Naive thymus-derived CD4-positive, alpha-beta T cell (primary cell): ENCODE data around the gene VPS29. TPM values are rescaled to one million over a fixed set of nuclear protein-coding genes. Genes with fewer than 3 reads are reported as not detected.

Source experiments
- ATAC-seq: fragments of 150-1000 bp; cut with Tn5 transposase; 2 replicates; pipeline ENCODE4 v1.10.0; 2021; ENCODE audit warnings: mild to moderate bottlenecking, moderate library complexity
- CTCF ChIA-PET: fragments of 350-600 bp; sonication (Branson Sonifier 250); formaldehyde crosslinking; loops from one replicate; lab custom pipeline; 2021; ENCODE audit warnings: antibody characterized with exemption; lab: Charles Lee
- POLR2A ChIA-PET: fragments of 350-600 bp; sonication (Branson Sonifier 250); formaldehyde crosslinking; loops from one replicate; lab custom pipeline; 2021; ENCODE audit warnings: antibody characterized with exemption, inconsistent platforms; lab: Charles Lee
- DNase-seq, 9 donors: peaks; one replicate each; pipeline versions ENCODE4 v3.0.0 to v3.0.0-alpha.2; 2020 to 2022; ENCODE audit warnings: mixed read lengths in 1 of 9
- H3K27ac ChIP-seq: one replicate; pipeline ENCODE4 v1.7.0; 2013; ENCODE audit warnings: mild to moderate bottlenecking, low read depth, low read length, moderate library complexity
- H3K27me3 ChIP-seq, 2 donors: one replicate each; pipeline ENCODE4 v1.7.0; 2013; ENCODE audit warnings: low read length in 2 of 2, mild to moderate bottlenecking in 2 of 2, moderate library complexity in 2 of 2; ENCODE audit not compliant: control insufficient read depth in 2 of 2, insufficient read depth in 2 of 2
- H3K36me3 ChIP-seq, 3 experiments: 1 replicate in 2 of 3; 2 replicates in 1 of 3; pipeline ENCODE4 v1.7.0; 2013; ENCODE audit warnings: low read length in 3 of 3, mild to moderate bottlenecking in 3 of 3, moderate library complexity in 1 of 3; ENCODE audit not compliant: insufficient read depth in 3 of 3, control insufficient read depth in 2 of 3
- H3K4me1 ChIP-seq, 2 donors: one replicate each; pipeline ENCODE4 v1.7.0; 2013; ENCODE audit warnings: low read length in 2 of 2, mild to moderate bottlenecking in 2 of 2, moderate library complexity in 1 of 2; ENCODE audit not compliant: control insufficient read depth in 2 of 2, insufficient read depth in 2 of 2
- H3K4me3 ChIP-seq: 2 replicates; pipeline ENCODE4 v1.7.0; 2013; ENCODE audit warnings: mild to moderate bottlenecking, low read length
- H3K9me3 ChIP-seq, 3 experiments: 1 replicate in 2 of 3; 2 replicates in 1 of 3; pipeline ENCODE4 v1.7.0; 2013; ENCODE audit warnings: low read length in 3 of 3; ENCODE audit not compliant: control insufficient read depth in 2 of 3
- H3K27ac Mint-ChIP-seq, 9 donors: one replicate each; pipeline ENCODE4 v1.8.0; 2020 to 2022; ENCODE audit warnings: mixed read lengths in 9 of 9, mild to moderate bottlenecking in 8 of 9, moderate library complexity in 5 of 9, inconsistent platforms in 2 of 9
- H3K27me3 Mint-ChIP-seq, 5 donors: one replicate each; pipeline ENCODE4 v1.8.0; 2021 to 2022; ENCODE audit warnings: mixed read lengths in 5 of 5, mild to moderate bottlenecking in 1 of 5
- H3K36me3 Mint-ChIP-seq, 5 donors: one replicate each; pipeline ENCODE4 v1.8.0; 2020 to 2022; ENCODE audit warnings: mixed read lengths in 5 of 5, mild to moderate bottlenecking in 3 of 5, inconsistent platforms in 1 of 5
- H3K4me1 Mint-ChIP-seq, 7 donors: one replicate each; pipeline ENCODE4 v1.8.0; 2020 to 2022; ENCODE audit warnings: mixed read lengths in 7 of 7, mild to moderate bottlenecking in 3 of 7, inconsistent platforms in 1 of 7
- H3K4me3 Mint-ChIP-seq, 10 donors: one replicate each; pipeline ENCODE4 v1.8.0; 2020 to 2022; ENCODE audit warnings: mild to moderate bottlenecking in 10 of 10, mixed read lengths in 10 of 10, moderate library complexity in 6 of 10, inconsistent platforms in 2 of 10
- H3K9me3 Mint-ChIP-seq, 11 donors: one replicate each; pipeline ENCODE4 v1.8.0; 2020 to 2022; ENCODE audit warnings: mixed read lengths in 11 of 11, mild to moderate bottlenecking in 4 of 11, inconsistent platforms in 1 of 11, moderate library complexity in 1 of 11
- intact Hi-C, 2 donors: fragments of 100-400 bp; cut with micrococcal nuclease; formaldehyde crosslinking; loops; one replicate each; pipeline ENCODE4 v1.15.1; 2023
- polyA plus RNA-seq, 2 donors: library from polyadenylated mRNA; unstranded; fragments of 300-500 nt; fragmentation: Illumina TruSeq; gene quantifications; one replicate each; pipeline ENCODE4 v1.2.3, GENCODE V29; 2021
- total RNA-seq, 6 experiments: library from RNA in 5 of 6; stranded (reverse) in 5 of 6; gene quantifications; 1 replicate in 5 of 6; 2 replicates in 1 of 6; pipeline ENCODE4 v1.2.3 and lab custom pipeline; 2021 to 2026

VPS29 gene
- total and polyA plus RNA-seq, 7 experiments from 2014 or later = 78.5 to 158 (median 118) TPM

DNA sequence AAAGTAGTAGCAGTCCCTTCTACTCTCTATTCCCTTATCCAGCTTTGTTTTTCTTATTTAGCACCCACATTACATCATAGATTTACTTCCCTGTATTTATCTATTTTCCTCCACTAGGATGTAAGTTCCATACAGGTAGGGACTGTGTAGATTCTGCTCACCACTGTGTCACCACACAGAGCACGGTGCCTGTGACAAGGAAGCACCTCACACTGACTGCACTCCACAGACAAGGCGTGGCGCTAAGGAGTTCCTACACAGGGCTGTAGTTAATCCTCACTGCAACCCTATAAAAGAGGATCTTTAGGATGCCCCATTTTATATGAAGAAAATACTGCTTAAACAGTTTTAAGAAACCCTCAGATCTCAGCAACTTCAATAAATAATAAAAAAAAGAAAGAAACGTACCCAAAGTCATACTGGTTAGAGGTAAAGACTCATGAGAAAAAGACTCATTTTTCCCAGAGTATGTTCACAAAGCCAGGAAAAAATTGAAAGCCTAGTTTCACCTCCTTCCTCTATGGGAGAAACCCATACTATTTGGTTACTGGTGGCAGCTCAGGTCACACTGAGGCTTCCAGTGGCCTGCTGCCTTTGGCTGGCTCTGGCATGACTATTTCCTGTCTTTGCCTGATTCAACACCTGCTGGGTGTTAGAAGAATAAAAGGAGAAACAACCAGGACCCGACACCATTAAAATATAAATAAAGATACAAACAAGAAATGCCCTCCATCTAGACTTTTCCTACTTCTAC, 37.1 kb upstream of the VPS29 start:
- Histone ChIP-seq H3K4me1 (no peaks in the 10 kb centered on the region), H3K9me3 (no peaks in the 10 kb centered on the region), H3K36me3 (peaks cover 25 to 78% (median 31%) of the 10 kb centered on the region in 3 experiments), H3K4me3 (no peak overlapping the region), H3K27ac (no peak overlapping the region), H3K27me3 (no peaks in the 10 kb centered on the region)
- no peaks in the 10 kb centered on the region for H3K27me3 Mint-ChIP-seq
- intact Hi-C loops = no loop called here
- H3K27ac Mint-ChIP-seq = peak overlapping the region in 3 of 9 donors; percentile 39 to 90 (median 47)
- no peak overlapping the region for H3K4me3 Mint-ChIP-seq
- CTCF ChIA-PET = interaction anchor here (1.1 to 1.7 kb wide), 3 partner anchors 10 to 63 kb away, joined by 3 to 6 read pairs (median 4); no protein-coding TSS in a partner anchor
- no peaks in the 10 kb centered on the region for H3K9me3 Mint-ChIP-seq
- DNase-seq (no peak), ATAC-seq (no peak)
- POLR2A ChIA-PET = interaction anchor here (1.1 kb wide), 1 partner anchor 19 kb away, joined by 3 read pairs; no protein-coding TSS in a partner anchor
- peaks cover 9 to 52% (median 39%) of the 10 kb centered on the region in 5 donors for H3K36me3 Mint-ChIP-seq
- H3K4me1 Mint-ChIP-seq = peaks cover 4 to 25% (median 8%) of the 10 kb centered on the region in 7 donors

DNA sequence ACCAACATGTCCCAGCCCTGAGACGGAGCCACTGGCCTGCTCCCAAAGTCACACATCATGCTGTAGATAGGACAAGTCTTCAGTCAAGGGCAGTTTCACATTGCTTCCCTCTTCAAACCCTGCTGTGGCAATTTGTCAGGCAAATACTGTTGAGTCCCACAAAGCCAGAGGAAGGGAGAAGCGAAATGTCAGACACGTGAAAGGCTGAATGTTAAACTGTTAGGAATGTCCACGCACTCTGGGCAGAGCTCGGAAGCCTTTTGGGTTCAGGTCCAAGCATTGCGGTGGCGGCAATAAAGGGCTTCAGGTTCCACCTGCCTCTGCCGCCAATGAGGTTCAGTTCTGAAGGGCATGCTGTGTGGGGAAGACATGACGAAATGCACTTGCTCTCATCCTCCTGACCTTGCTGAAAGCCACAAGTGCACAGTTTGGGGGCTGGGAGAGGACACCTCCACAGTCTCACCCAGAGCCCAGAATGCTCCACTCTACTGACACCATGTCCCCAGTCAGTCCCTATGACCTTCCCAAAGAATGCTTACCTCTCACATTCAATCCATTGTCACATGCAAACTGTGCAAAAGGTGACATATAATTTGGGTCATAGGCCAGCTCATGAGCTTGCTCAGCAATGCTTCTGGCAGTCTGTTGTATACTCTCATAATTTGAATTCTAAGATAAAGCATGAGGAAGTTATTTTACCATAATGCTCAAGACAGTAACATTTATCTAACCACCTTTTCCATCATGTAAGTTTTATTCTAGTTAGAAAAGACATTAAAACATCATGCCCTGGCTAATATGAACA, 35.9 kb upstream of the VPS29 start:
- DNase-seq = no peak
- H3K4me3 Mint-ChIP-seq = no peak overlapping the region
- H3K9me3 Mint-ChIP-seq = no peaks in the 10 kb centered on the region
- H3K36me3 Mint-ChIP-seq = peaks cover 5 to 45% (median 30%) of the 10 kb centered on the region in 5 donors
- H3K36me3 ChIP-seq = peaks cover 25 to 77% (median 31%) of the 10 kb centered on the region in 3 experiments
- H3K27me3 Mint-ChIP-seq = no peaks in the 10 kb centered on the region
- no peaks in the 10 kb centered on the region for H3K4me1 ChIP-seq
- H3K27ac ChIP-seq = no peak overlapping the region
- intact Hi-C loops = no loop called here
- POLR2A ChIA-PET = no interaction called here
- ATAC-seq = no peak
- H3K27me3 ChIP-seq = no peaks in the 10 kb centered on the region
- CTCF ChIA-PET = interaction anchor here (0.9 kb wide), 1 partner anchor 88 kb away, joined by 3 read pairs; the partner anchor contains the start of gene ARPC3
- H3K4me3 ChIP-seq = no peak overlapping the region
- H3K9me3 ChIP-seq = no peaks in the 10 kb centered on the region
- H3K27ac Mint-ChIP-seq = peak overlapping the region in 3 of 9 donors; percentile 28 to 62 (median 54)
- H3K4me1 Mint-ChIP-seq = peaks cover 0 to 18% (median under 1%) of the 10 kb centered on the region in 7 donors

DNA sequence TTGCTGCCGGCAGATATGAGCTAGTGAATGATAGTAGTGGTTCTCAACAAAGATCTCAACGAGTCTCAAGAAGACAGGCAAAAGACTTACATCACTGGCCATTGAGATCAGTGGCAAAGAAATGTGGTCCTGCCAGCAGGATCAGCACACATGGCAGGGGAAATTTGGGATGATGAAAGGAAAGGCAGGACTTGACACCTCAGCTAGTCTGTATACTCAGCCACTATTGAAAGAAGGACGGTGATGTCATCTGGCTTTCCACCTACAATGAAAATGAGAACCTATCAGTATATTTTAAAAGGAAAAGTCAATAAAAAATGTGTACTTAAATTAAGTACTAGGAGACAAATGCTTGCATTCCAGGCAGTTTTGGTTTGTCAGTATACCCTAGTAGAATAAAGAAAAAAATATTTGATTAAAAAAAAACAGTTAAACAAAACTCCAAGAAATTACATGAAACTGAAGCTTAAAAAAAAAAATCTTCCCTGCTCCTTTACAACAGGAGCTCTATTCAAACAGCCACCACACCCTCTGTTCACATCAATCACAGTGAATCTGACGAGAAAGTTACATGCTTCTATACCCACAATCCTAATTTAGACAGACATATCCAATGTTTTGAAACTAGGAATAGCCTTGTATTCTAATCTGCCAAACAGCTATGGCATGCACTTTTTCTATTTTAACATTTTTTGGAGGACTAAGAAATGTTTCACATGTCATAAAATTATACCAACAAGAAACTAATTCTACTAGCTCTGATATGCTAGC, 35.1 kb upstream of the VPS29 start:
- Mint-ChIP-seq H3K27me3 (no peaks in the 10 kb centered on the region), H3K4me1 (peaks cover 0 to 20% (median 2%) of the 10 kb centered on the region in 7 donors), H3K36me3 (peaks cover 5 to 42% (median 28%) of the 10 kb centered on the region in 5 donors), H3K27ac (peak overlapping the region in 5 of 9 donors; percentile 18 to 64 (median 54)), H3K9me3 (no peaks in the 10 kb centered on the region), H3K4me3 (no peak overlapping the region)
- Histone ChIP-seq H3K27ac (no peak overlapping the region), H3K36me3 (peaks cover 25 to 77% (median 31%) of the 10 kb centered on the region in 3 experiments), H3K9me3 (no peaks in the 10 kb centered on the region), H3K27me3 (no peaks in the 10 kb centered on the region), H3K4me3 (no peak overlapping the region), H3K4me1 (no peaks in the 10 kb centered on the region)
- no peak for ATAC-seq
- POLR2A ChIA-PET = no interaction called here
- intact Hi-C loops = no loop called here
- CTCF ChIA-PET = interaction anchor here (0.9 to 2.0 kb wide), 2 partner anchors 65 to 87 kb away, joined by 3 to 7 read pairs; partner anchors contain the start of gene ARPC3
- DNase-seq = no peak

DNA sequence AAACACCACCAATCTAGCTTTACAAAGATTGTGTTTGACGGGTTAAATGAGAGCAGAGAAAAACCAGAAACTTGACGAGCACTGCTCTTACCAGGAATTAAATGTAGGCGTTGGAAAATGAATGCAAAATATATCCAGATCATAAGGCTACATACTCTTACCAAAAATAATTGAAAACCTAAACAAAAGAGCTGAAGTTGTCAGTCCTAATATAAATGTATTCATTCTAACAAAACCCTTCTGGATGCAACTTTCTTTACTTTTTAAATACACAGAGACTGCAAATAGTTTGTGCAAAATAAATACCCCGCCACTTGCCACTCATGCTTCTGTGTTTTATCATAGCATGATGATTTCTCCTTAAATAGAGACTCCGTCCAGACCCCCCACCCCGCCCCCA, 32.9 kb upstream of the VPS29 start:
- peaks cover 5 to 55% (median 30%) of the 10 kb centered on the region in 5 donors for H3K36me3 Mint-ChIP-seq
- peaks cover 0 to 25% (median 4%) of the 10 kb centered on the region in 7 donors for H3K4me1 Mint-ChIP-seq
- Histone ChIP-seq H3K9me3 (no peaks in the 10 kb centered on the region), H3K27me3 (no peaks in the 10 kb centered on the region), H3K4me1 (no peaks in the 10 kb centered on the region), H3K27ac (no peak overlapping the region), H3K4me3 (no peak overlapping the region), H3K36me3 (peaks cover 25 to 71% (median 31%) of the 10 kb centered on the region in 3 experiments)
- ChIA-PET CTCF (interaction anchor here (1.0 to 1.6 kb wide), 2 partner anchors 17 to 85 kb away, joined by 3 to 4 read pairs; partner anchors contain the start of gene ARPC3), POLR2A (interaction anchor here (0.7 kb wide), 1 partner anchor 33 kb away, joined by 3 read pairs; the partner anchor contains the start of genes RAD9B and VPS29)
- intact Hi-C loops = no loop called here
- peak overlapping the region in 2 of 9 donors; percentile 15 to 22 for H3K27ac Mint-ChIP-seq
- H3K9me3 Mint-ChIP-seq = no peaks in the 10 kb centered on the region
- H3K4me3 Mint-ChIP-seq = no peak overlapping the region
- DNase-seq (no peak), ATAC-seq (no peak)
- no peaks in the 10 kb centered on the region for H3K27me3 Mint-ChIP-seq

DNA sequence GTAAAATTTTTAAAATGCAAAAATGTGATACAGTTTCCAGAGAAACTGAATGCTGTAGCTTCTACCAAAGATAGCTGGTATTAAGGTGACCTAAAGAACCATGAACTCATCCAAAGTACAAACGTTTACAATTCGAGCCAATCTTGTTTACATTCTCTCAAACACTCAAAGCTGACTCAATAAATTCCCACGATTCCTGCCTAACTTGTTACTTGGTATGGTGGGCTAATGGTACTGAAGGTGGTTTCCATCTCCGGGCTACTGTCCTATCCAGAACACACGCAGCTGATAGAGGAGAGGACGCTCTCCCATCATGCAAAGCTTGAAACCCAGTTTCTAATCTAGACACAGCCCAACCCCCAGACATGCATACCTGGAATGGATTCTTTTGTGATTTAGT, 31.7 kb upstream of the VPS29 start:
- no peak overlapping the region for H3K4me3 ChIP-seq
- Mint-ChIP-seq H3K27ac (peak overlapping the region in 3 of 9 donors; percentile 17 to 49 (median 38)), H3K4me3 (no peak overlapping the region), H3K4me1 (peaks cover 0 to 20% (median 4%) of the 10 kb centered on the region in 7 donors), H3K9me3 (no peaks in the 10 kb centered on the region), H3K27me3 (no peaks in the 10 kb centered on the region), H3K36me3 (peaks cover 5 to 48% (median 21%) of the 10 kb centered on the region in 5 donors)
- no peaks in the 10 kb centered on the region for H3K4me1 ChIP-seq
- DNase-seq = no peak
- no peak overlapping the region for H3K27ac ChIP-seq
- CTCF ChIA-PET = interaction anchor here (0.5 to 1.6 kb wide), 5 partner anchors 18 to 84 kb away, joined by 3 to 4 read pairs (median 3); partner anchors contain the start of gene ARPC3
- no peaks in the 10 kb centered on the region for H3K9me3 ChIP-seq
- intact Hi-C loops = no loop called here
- H3K36me3 ChIP-seq = peaks cover 21 to 59% (median 25%) of the 10 kb centered on the region in 3 experiments
- POLR2A ChIA-PET = interaction anchor here (0.6 to 1.3 kb wide), 3 partner anchors 11 to 65 kb away, joined by 3 to 6 read pairs (median 5); partner anchors contain the start of genes FAM216A and GPN3
- H3K27me3 ChIP-seq = no peaks in the 10 kb centered on the region
- no peak for ATAC-seq
